GM12872 (cell line): ENCODE results near the gene NDFIP2.

Source experiments
- CTCF ChIP-seq: IDR thresholded peaks from 3 replicates; pipeline ENCODE4 v1.5.1; 2011; ENCODE audit warnings: low read depth, mild to moderate bottlenecking, low read length, moderate library complexity; ENCODE audit not compliant: insufficient read depth

The NDFIP2 gene

GRCh38 chr13:79485014-79485811 is 4.3 kb downstream of the NDFIP2 start:
- TF ChIP-seq CTCF, result no peak

- no peak for TF ChIP-seq CTCF
Observed at GRCh38 chr13:79486433-79487188, 5.7 kb downstream of the NDFIP2 start.

- TF ChIP-seq CTCF, result no peak
Observed at GRCh38 chr13:79490326-79490725, 9.4 kb downstream of the NDFIP2 start.

- no peak for TF ChIP-seq CTCF
Observed at GRCh38 chr13:79490824-79491223, 9.9 kb downstream of the NDFIP2 start.

- TF ChIP-seq CTCF, result no peak
Observed at GRCh38 chr13:79491715-79492114, 10.8 kb downstream of the NDFIP2 start.

- no peak for TF ChIP-seq CTCF
Observed at GRCh38 chr13:79492313-79492798, 11.4 kb downstream of the NDFIP2 start.

GRCh38 chr13:79492918-79493594 is 12.1 kb downstream of the NDFIP2 start:
- no peak for TF ChIP-seq CTCF
